HG02798 (cell line): Measurements from ENCODE around the gene SYNPO2.
A peak's percentile ranks its signal among the peaks of the same experiment; 100 is the strongest.
"Not testable (repeated sequence)": the region's sequence is repeated elsewhere in the genome, so short reads cannot be mapped to it uniquely, and the experiment has no call there.

Experiments
- ATAC-seq: cut with Tn5 transposase; IDR thresholded peaks from one replicate; pipeline ENCODE4 v1.9.1; 2021; ENCODE audit warnings: mild to moderate bottlenecking; ENCODE audit not compliant: unreplicated experiment, poor library complexity

Gene SYNPO2

GRCh38 chr4:119028296-119028695 lies 139.6 kb downstream of the SYNPO2 start:
- ATAC-seq = no peak

- ATAC-seq = no peak
Observed at GRCh38 chr4:119029847-119030535, 141.3 kb downstream of the SYNPO2 start.

- no peak for ATAC-seq
Observed at GRCh38 chr4:119030536-119030890, 141.9 kb downstream of the SYNPO2 start.

- ATAC-seq = no peak
Observed at GRCh38 chr4:119031218-119031617, 142.6 kb downstream of the SYNPO2 start.

- ATAC-seq = peak; percentile 62
Observed at GRCh38 chr4:119032921-119033685, 144.4 kb downstream of the SYNPO2 start.

GRCh38 chr4:119034276-119035008 lies 145.8 kb downstream of the SYNPO2 start:
- no peak for ATAC-seq

- no peak for ATAC-seq
Observed at GRCh38 chr4:119035951-119036737, 147.5 kb downstream of the SYNPO2 start.

- ATAC-seq = no peak
Observed at GRCh38 chr4:119037709-119038108, 149.1 kb downstream of the SYNPO2 start.

GRCh38 chr4:119038116-119038841 lies 149.6 kb downstream of the SYNPO2 start:
- ATAC-seq = peak; percentile 46

- no peak for ATAC-seq
Observed at GRCh38 chr4:119039160-119039559, 150.5 kb downstream of the SYNPO2 start.

GRCh38 chr4:119039779-119040178 lies 151.1 kb downstream of the SYNPO2 start:
- ATAC-seq = no peak

- ATAC-seq = no peak
Observed at GRCh38 chr4:119040261-119040660, 151.6 kb downstream of the SYNPO2 start.

GRCh38 chr4:119040694-119041185 lies 152.1 kb downstream of the SYNPO2 start:
- no peak for ATAC-seq

- no peak for ATAC-seq
Observed at GRCh38 chr4:119041396-119041795, 152.7 kb downstream of the SYNPO2 start.

GRCh38 chr4:119041951-119042560 lies 153.4 kb downstream of the SYNPO2 start:
- peak; percentile 92 for ATAC-seq

- no peak for ATAC-seq
Observed at GRCh38 chr4:119046263-119046662, 157.6 kb downstream of the SYNPO2 start.

- not testable (repeated sequence) for ATAC-seq
Observed at GRCh38 chr4:119047059-119047458, 158.4 kb downstream of the SYNPO2 start.

- ATAC-seq = no peak
Observed at GRCh38 chr4:119048446-119048845, 159.8 kb downstream of the SYNPO2 start.

- no peak for ATAC-seq
Observed at GRCh38 chr4:119049342-119049741, 160.7 kb downstream of the SYNPO2 start.
